ENCODE results near the gene KBTBD6.

KBTBD6 gene

GRCh38 chr13:41159174-41159573 is 26.6 kb upstream of the KBTBD6 start:
- no peak for TF ChIP-seq CTCF (IDR thresholded peaks at IDR 0.05)
- no peak overlapping the region for H3K4me3 ChIP-seq
- H3K27ac ChIP-seq = no peak overlapping the region
- DNase-seq (ENCODE audit: low spot score) = no peak

- Histone ChIP-seq H3K4me3 (no peak overlapping the region), H3K27ac (no peak overlapping the region)
- no peak for DNase-seq (ENCODE audit: low spot score)
- no peak for TF ChIP-seq CTCF (IDR thresholded peaks at IDR 0.05)
Measured at GRCh38 chr13:41157048-41157717, 24.6 kb upstream of the KBTBD6 start.

GRCh38 chr13:41156620-41157019 is 24.0 kb upstream of the KBTBD6 start:
- no peak for TF ChIP-seq CTCF (IDR thresholded peaks at IDR 0.05)
- Histone ChIP-seq H3K27ac (no peak overlapping the region), H3K4me3 (no peak overlapping the region)
- DNase-seq (ENCODE audit: low spot score) = no peak

- Histone ChIP-seq H3K4me3 (no peak overlapping the region), H3K27ac (no peak overlapping the region)
- DNase-seq (ENCODE audit: low spot score) = no peak
- no peak for TF ChIP-seq CTCF (IDR thresholded peaks at IDR 0.05)
Measured at GRCh38 chr13:41154042-41154441, 21.4 kb upstream of the KBTBD6 start.

- no peak for TF ChIP-seq CTCF (IDR thresholded peaks at IDR 0.05)
Measured at GRCh38 chr13:41152005-41152404, 19.4 kb upstream of the KBTBD6 start.

GRCh38 chr13:41150058-41150457 is 17.5 kb upstream of the KBTBD6 start:
- DNase-seq (ENCODE audit: low spot score) = no peak
- Histone ChIP-seq H3K27ac (no peak overlapping the region), H3K4me3 (no peak overlapping the region)
- no peak for TF ChIP-seq CTCF (IDR thresholded peaks at IDR 0.05)

More at GRCh38 chr13:41152005-41152404, 19.4 kb upstream of the KBTBD6 start:
- no peak for DNase-seq (ENCODE audit: low spot score)
- no peak overlapping the region for H3K27ac ChIP-seq
- no peak overlapping the region for H3K4me3 ChIP-seq
